ENCODE data around the gene CCDC200. TPM values are rescaled to one million over a fixed set of nuclear protein-coding genes. Genes with fewer than 3 reads are reported as not detected.
A peak's percentile ranks its signal among the peaks of the same experiment; 100 is the strongest.

CCDC200 gene
- total and polyA plus RNA-seq, 8 donors = 0.55 TPM; not detected in 7

DNA sequence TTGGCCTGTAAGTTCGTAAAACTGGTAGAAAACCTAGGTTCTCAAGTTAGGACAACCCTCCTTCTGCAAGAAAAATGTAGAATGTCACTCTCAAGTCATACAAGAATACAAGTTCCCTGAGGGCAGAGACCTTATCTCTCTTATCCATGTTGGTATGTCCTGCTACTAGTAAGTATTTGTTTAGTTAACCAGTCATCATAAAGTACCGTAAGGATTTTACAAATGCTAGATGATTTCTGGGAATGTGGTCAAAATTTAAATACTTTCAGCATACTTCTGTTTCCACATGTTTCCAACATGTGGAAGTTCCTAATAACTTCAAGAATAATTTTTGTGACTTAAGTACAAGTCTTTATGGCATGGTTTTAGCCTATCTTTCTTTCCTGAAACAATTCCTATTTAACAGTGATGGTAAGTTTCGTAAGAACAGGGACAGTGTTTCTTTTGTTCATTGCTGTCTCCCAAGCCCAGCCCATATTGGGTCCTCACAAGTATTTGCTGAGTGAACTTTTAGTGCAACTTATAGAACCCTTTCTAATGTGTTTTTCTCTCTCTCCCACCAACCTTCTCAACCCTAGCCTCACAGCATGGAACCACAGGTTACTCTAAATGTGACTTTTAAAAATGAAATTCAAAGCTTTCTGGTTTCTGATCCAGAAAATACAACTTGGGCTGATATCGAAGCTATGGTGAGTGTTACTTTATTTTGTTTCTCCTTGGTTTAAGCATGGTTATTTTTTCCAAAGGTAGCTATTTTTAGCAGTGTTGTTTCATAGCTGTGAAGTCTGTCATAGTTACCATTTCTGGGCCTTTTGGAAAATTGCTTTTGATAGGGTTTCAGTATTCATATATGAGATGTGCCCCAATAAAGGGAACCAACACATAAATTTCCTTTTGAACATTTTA, 53.0 kb downstream of the CCDC200 start:
- intact Hi-C loops (cut with DNase I; ENCODE audit: low total_unique reads) = no loop called here
- H3K27ac ChIP-seq = peak overlapping the region in 4 of 5 donors; percentile 30 to 99 (median 61)
- peak overlapping the region in 1 of 4 donors; percentile 65 for H3K4me3 ChIP-seq
- DNase-seq = no peak
- no peaks in the 10 kb centered on the region for H3K9me3 ChIP-seq
- H3K4me1 ChIP-seq = peaks cover 38 to 77% (median 60%) of the 10 kb centered on the region in 4 donors
- peaks cover 23 to 47% (median 43%) of the 10 kb centered on the region in 4 donors for H3K36me3 ChIP-seq
- H3K27me3 ChIP-seq = no peaks in the 10 kb centered on the region
- TF ChIP-seq EP300 (IDR thresholded peaks at IDR 0.05) (no peak), POLR2AphosphoS5 (IDR thresholded peaks at IDR 0.05) (no peak), POLR2A (IDR thresholded peaks at IDR 0.05) (no peak)
- TF ChIP-seq, protein P1, sequence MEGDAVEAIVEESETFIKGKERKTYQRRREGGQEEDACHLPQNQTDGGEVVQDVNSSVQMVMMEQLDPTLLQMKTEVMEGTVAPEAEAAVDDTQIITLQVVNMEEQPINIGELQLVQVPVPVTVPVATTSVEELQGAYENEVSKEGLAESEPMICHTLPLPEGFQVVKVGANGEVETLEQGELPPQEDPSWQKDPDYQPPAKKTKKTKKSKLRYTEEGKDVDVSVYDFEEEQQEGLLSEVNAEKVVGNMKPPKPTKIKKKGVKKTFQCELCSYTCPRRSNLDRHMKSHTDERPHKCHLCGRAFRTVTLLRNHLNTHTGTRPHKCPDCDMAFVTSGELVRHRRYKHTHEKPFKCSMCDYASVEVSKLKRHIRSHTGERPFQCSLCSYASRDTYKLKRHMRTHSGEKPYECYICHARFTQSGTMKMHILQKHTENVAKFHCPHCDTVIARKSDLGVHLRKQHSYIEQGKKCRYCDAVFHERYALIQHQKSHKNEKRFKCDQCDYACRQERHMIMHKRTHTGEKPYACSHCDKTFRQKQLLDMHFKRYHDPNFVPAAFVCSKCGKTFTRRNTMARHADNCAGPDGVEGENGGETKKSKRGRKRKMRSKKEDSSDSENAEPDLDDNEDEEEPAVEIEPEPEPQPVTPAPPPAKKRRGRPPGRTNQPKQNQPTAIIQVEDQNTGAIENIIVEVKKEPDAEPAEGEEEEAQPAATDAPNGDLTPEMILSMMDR (IDR thresholded peaks at IDR 0.05) = no peak
- WGBS, 5 donors = 44 to 58% (median 57%) methylated on average over 4 of the region's 4 CpGs

DNA sequence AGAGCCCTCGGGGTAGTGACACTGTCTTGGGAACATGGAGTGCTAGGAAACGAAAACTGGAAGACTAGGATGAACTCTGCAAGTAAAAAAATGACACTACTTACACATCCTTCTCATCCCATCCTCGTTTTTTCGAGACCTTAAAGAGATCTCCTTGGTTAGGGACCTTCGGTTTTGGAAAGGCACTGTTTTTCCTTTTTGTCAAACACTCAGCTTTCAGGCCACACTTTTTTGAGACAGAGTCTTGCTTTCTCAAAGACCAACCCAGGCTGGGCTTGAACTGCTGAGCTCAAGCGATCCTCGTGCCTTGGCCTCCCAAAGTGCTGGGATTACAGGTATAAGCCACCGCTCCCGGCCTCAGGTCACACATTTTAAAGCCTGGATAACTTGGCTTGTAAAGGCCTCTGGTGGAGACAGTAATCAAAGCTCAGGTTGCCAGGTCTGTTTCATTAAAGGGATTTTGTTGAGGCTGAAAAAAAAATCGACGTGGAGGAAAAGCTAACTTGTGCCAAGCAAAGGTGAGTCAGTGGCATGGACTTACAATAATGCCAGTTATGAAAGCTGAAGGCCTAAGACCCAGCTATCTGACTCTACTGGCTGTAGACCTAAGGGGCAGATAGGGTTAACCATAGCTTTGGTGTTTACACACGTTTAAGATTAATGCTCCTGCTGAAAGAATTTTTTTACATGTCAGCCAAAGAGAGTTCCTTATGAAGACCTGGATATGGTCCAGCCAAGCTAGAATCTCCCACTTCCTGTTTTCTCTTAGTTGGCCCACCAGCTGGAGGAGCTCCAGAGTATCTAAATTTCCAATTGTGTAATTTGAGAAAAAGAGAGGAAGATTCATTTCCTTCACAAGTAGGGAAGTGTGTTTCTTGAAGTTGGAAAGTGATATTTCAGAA, 56.6 kb downstream of the CCDC200 start:
- no peak for TF ChIP-seq POLR2A (IDR thresholded peaks at IDR 0.05)
- peak in 1 of 3 donors; percentile 49 for TF ChIP-seq POLR2AphosphoS5 (IDR thresholded peaks at IDR 0.05)
- TF ChIP-seq, protein P1 (IDR thresholded peaks at IDR 0.05) = no peak
- H3K4me3 ChIP-seq = peak overlapping the region; percentile 65 to 81 (median 72)
- H3K27ac ChIP-seq = peak overlapping the region; percentile 89 to 99 (median 95)
- DNase-seq = peak in 1 of 2 donors; percentile 91
- peaks cover 46 to 82% (median 69%) of the 10 kb centered on the region in 4 donors for H3K4me1 ChIP-seq
- H3K9me3 ChIP-seq = no peaks in the 10 kb centered on the region
- intact Hi-C loops (cut with DNase I; ENCODE audit: low total_unique reads) = loop anchor here (5.0 kb wide), 1 partner anchor 45 kb away; the partner anchor contains the start of gene BRCA1
- H3K36me3 ChIP-seq = peaks cover 0 to 14% (median 9%) of the 10 kb centered on the region in 4 donors
- H3K27me3 ChIP-seq = no peaks in the 10 kb centered on the region
- WGBS, 5 donors = 4 to 6% (median 4%) methylated on average over 12 of the region's 12 CpGs

Small RNA genes within 50 kb of the gene (small RNA-seq; reads per million reads assigned to genes)
- 0 reads per million in 4 donors for gene RF00004
- 0 reads per million in 4 donors for gene RNU2-1

Other genes with a start within 250 kb of the CCDC200 start
- gene PTGES3L, start 248.5 kb downstream of the CCDC200 start, total RNA-seq = 1 to 10 TPM in 3 of 5 donors, not detected in 2; 3.6 to 9.8 (median 8.3) TPM
- gene PTGES3L, start 248.5 kb downstream of the CCDC200 start, polyA plus RNA-seq = 1 to 10 TPM in 2 of 3 donors, not detected in 1; 1.3 to 2.9 TPM
- 10 to 100 TPM; 12.9 to 51.6 (median 15.2) TPM for gene RUNDC1, start 248.1 kb downstream of the CCDC200 start, total RNA-seq
- gene RUNDC1, start 248.1 kb downstream of the CCDC200 start, polyA plus RNA-seq = 1 to 10 TPM; 5.8 to 7.1 (median 6.6) TPM
- gene RPL27, start 230.2 kb downstream of the CCDC200 start, total RNA-seq = 1,000 to 10,000 TPM in 3 of 5 donors, 100 to 1,000 TPM in 2; 251 to 1,639 (median 1,099) TPM
- 1,000 to 10,000 TPM; 2,693 to 4,199 (median 4,058) TPM for gene RPL27, start 230.2 kb downstream of the CCDC200 start, polyA plus RNA-seq
- 100 to 1,000 TPM in 1 of 5 donors, 10 to 100 TPM in 2, 1 to 10 TPM in 2; 4.0 to 145 (median 19.5) TPM for gene IFI35, start 221.8 kb downstream of the CCDC200 start, total RNA-seq
- 10 to 100 TPM; 37.6 to 53.0 (median 46.4) TPM for gene IFI35, start 221.8 kb downstream of the CCDC200 start, polyA plus RNA-seq
- gene VAT1, start 206.2 kb downstream of the CCDC200 start, total RNA-seq = 10 to 100 TPM in 4 of 5 donors, 1 to 10 TPM in 1; 8.2 to 71.7 (median 55.8) TPM
- 10 to 100 TPM; 26.5 to 73.6 (median 65.7) TPM for gene VAT1, start 206.2 kb downstream of the CCDC200 start, polyA plus RNA-seq
- 1 to 10 TPM in 3 of 5 donors, under 1 TPM in 1, not detected in 1; 0.37 to 5.8 (median 2.1) TPM for gene RND2, start 203.4 kb downstream of the CCDC200 start, total RNA-seq
- gene RND2, start 203.4 kb downstream of the CCDC200 start, polyA plus RNA-seq = 1 to 10 TPM in 2 of 3 donors, under 1 TPM in 1; 0.50 to 1.2 (median 1.2) TPM
- 10 to 100 TPM; 13.0 to 47.5 (median 25.8) TPM for gene BRCA1, start 103.3 kb downstream of the CCDC200 start, total RNA-seq
- gene BRCA1, start 103.3 kb downstream of the CCDC200 start, polyA plus RNA-seq = 1 to 10 TPM; 2.0 to 2.3 (median 2.1) TPM
- gene NBR1, start 57.4 kb downstream of the CCDC200 start, total RNA-seq = 100 to 1,000 TPM in 1 of 5 donors, 10 to 100 TPM in 4; 29.0 to 107 (median 46.7) TPM
- 10 to 100 TPM; 25.4 to 42.5 (median 30.4) TPM for gene NBR1, start 57.4 kb downstream of the CCDC200 start, polyA plus RNA-seq
- 10 to 100 TPM in 2 of 5 donors, 1 to 10 TPM in 2, not detected in 1; 4.0 to 82.3 (median 28.2) TPM for gene TMEM106A, start 16.7 kb downstream of the CCDC200 start, total RNA-seq
- gene TMEM106A, start 16.7 kb downstream of the CCDC200 start, polyA plus RNA-seq = 1 to 10 TPM in 2 of 3 donors, under 1 TPM in 1; 0.85 to 1.9 (median 1.8) TPM
- gene RNU2-1, start 5.4 kb upstream of the CCDC200 start, total RNA-seq = not detected
- gene RNU2-1, start 5.4 kb upstream of the CCDC200 start, polyA plus RNA-seq = not detected
- gene ARL4D, start 170.4 kb upstream of the CCDC200 start, total RNA-seq = 10 to 100 TPM in 2 of 5 donors, 1 to 10 TPM in 2, not detected in 1; 2.3 to 12.1 (median 10.5) TPM
- 10 to 100 TPM in 1 of 3 donors, 1 to 10 TPM in 2; 4.9 to 60.7 (median 6.9) TPM for gene ARL4D, start 170.4 kb upstream of the CCDC200 start, polyA plus RNA-seq